PFSK-1 (cell line): ENCODE measurements around the gene CREBRF.

ENCODE experiments used
- FOXP2 ChIP-seq: optimal IDR thresholded peaks from 2 replicates; pipeline ENCODE3; 2011; ENCODE audit warnings: borderline replicate concordance, control low read depth, inconsistent platforms; ENCODE audit not compliant: insufficient read depth; ENCODE audit errors: extremely low read length, extremely low read depth
- POLR2AphosphoS5 ChIP-seq: IDR thresholded peaks from 2 replicates; pipeline ENCODE4 v1.6.1; 2012; ENCODE audit warnings: low read depth, mild to moderate bottlenecking, control low read depth, low read length, moderate library complexity
- SIN3A ChIP-seq: IDR thresholded peaks from 2 replicates; pipeline ENCODE4 v1.6.1; 2012; ENCODE audit warnings: mild to moderate bottlenecking, low read length, moderate library complexity, borderline replicate concordance; ENCODE audit not compliant: insufficient read depth

DNA sequence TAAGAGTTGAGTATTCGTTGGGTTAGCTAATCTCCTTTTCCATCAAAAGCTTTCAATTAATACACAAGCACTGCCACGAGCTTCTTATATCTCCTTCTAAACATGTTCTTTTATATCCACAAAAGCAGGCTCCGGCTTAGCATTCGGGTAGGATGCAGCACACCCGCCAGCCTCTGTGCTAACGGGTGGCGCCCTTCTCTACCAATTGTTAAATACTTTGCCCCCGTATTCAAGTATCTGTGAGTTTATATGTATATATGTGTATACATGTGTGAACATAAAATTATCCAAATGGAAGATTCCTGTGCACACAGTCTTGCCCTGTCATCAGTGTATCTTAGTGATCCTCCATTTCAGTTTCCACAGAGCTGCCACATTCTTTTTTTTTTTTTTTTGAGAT, 116.0 kb downstream of the CREBRF start:
- TF ChIP-seq POLR2AphosphoS5 (no peak), SIN3A (no peak), FOXP2 (no peak)
